HepG2 (cell line): ENCODE data around the gene AKR1A1. TPM values are rescaled to one million over a fixed set of nuclear protein-coding genes. Genes with fewer than 3 reads are reported as not detected.

Source experiments
- ARHGAP35 ChIP-seq: sonication (generic); formaldehyde crosslinking; IDR thresholded peaks from 2 replicates; pipeline ENCODE4 v1.9.0; 2022; ENCODE audit warnings: mild to moderate bottlenecking, inconsistent platforms, moderate library complexity, missing genetic modification reagents, borderline replicate concordance
- ARNTL ChIP-seq: sonication (generic); formaldehyde crosslinking; IDR thresholded peaks from 2 replicates; pipeline ENCODE4 v1.4.0; 2020; ENCODE audit warnings: mild to moderate bottlenecking, missing genetic modification reagents
- DPF2 ChIP-seq: sonication (generic); formaldehyde crosslinking; IDR thresholded peaks from 2 replicates; pipeline ENCODE4 v1.4.0; 2020; ENCODE audit warnings: mild to moderate bottlenecking, low read depth, missing genetic modification reagents, borderline replicate concordance
- EZH2 ChIP-seq: conservative IDR thresholded peaks from 2 replicates; pipeline ENCODE4 v1.6.1; 2012; ENCODE audit warnings: mild to moderate bottlenecking, low read depth, low read length, moderate library complexity
- FOXA3 ChIP-seq: IDR thresholded peaks from 2 replicates; pipeline ENCODE4 v1.6.1; 2016; ENCODE audit warnings: missing genetic modification reagents, missing compliant biosample characterization
- PAWR ChIP-seq: sonication (generic); formaldehyde crosslinking; IDR thresholded peaks from 2 replicates; pipeline ENCODE4 v1.4.0; 2020; ENCODE audit warnings: missing genetic modification reagents, mild to moderate bottlenecking, borderline replicate concordance
- PHF21A ChIP-seq: sonication (generic); formaldehyde crosslinking; IDR thresholded peaks from 2 replicates; pipeline ENCODE4 v1.5.0; 2020; ENCODE audit warnings: mild to moderate bottlenecking, missing genetic modification reagents
- POLR2AphosphoS5 ChIP-seq: IDR thresholded peaks from 2 replicates; pipeline ENCODE4 v1.6.1; 2012; ENCODE audit warnings: low read depth, low read length
- SP1 ChIP-seq, 2 experiments: fragments of 450-650 bp in 1 of 2; sonication (generic) in 1 of 2; formaldehyde crosslinking in 1 of 2; IDR thresholded peaks; 2 replicates each; pipeline versions ENCODE4 v1.4.0 to v1.6.1; 2016 to 2020; ENCODE audit warnings: missing genetic modification reagents in 1 of 2
- ZNF264 ChIP-seq: sonication (generic); formaldehyde crosslinking; IDR thresholded peaks from 2 replicates; pipeline ENCODE4 v1.4.0; 2020; ENCODE audit warnings: missing genetic modification reagents
- ZNF30 ChIP-seq: sonication (generic); formaldehyde crosslinking; IDR thresholded peaks from 2 replicates; pipeline ENCODE4 v1.5.0; 2020; ENCODE audit warnings: mild to moderate bottlenecking, missing genetic modification reagents
- ZNF501 ChIP-seq: sonication (generic); formaldehyde crosslinking; IDR thresholded peaks from 2 replicates; pipeline ENCODE4 v1.5.1; 2020; ENCODE audit warnings: mild to moderate bottlenecking, moderate library complexity, missing genetic modification reagents
- ZSCAN12 ChIP-seq: sonication (generic); formaldehyde crosslinking; IDR thresholded peaks from 2 replicates; pipeline ENCODE4 v1.9.0; 2021; ENCODE audit warnings: mild to moderate bottlenecking, missing genetic modification reagents
- ZSCAN9 ChIP-seq: IDR thresholded peaks from 2 replicates; pipeline ENCODE4 v1.6.1; 2016; ENCODE audit warnings: borderline replicate concordance
- polyA plus RNA-seq, 8 experiments: library from polyadenylated mRNA; depleted of rRNA in 3 of 8; stranded (reverse) in 7 of 8; unstranded in 1 of 8; fragments of >200 nt; fragmentation: Illumina TruSeq in 4 of 8; extraction: Trizol in 4 of 8; gene quantifications; 2 replicates each; pipeline versions ENCODE4 v1.2.1 to v1.2.3, GENCODE V29; 2011 to 2016; ENCODE audit warnings: low read depth in 4 of 8, missing spikeins in 1 of 8, mixed read lengths in 1 of 8; ENCODE audit not compliant: insufficient read depth in 1 of 8
- total RNA-seq, 5 experiments: library from RNA; depleted of rRNA; stranded (reverse); fragments of >200 nt; fragmentation: Illumina TruSeq; extraction: Trizol; gene quantifications; 2 replicates each; pipeline ENCODE4 v1.2.3, GENCODE V29; 2016; ENCODE audit warnings: low read depth in 1 of 5
- TF ChIP-seq, protein P1 (sequence below): sonication (generic); formaldehyde crosslinking; IDR thresholded peaks from 2 replicates; pipeline ENCODE4 v1.9.0; 2021; ENCODE audit warnings: missing genetic modification reagents, borderline replicate concordance
- TF ChIP-seq, protein P2 (sequence below): sonication (generic); formaldehyde crosslinking; IDR thresholded peaks from 2 replicates; pipeline ENCODE4 v1.5.1; 2020; ENCODE audit warnings: missing genetic modification reagents, mild to moderate bottlenecking, borderline replicate concordance
- TF ChIP-seq, protein P3 (sequence below): sonication (generic); formaldehyde crosslinking; IDR thresholded peaks from 2 replicates; pipeline ENCODE4 v1.8.0; 2022; ENCODE audit warnings: missing genetic modification reagents, mild to moderate bottlenecking, inconsistent platforms, borderline replicate concordance

The AKR1A1 gene
- total and polyA plus RNA-seq, 2 of the 13 experiments (the other 11 are each of a cell fraction or from before 2014, with no cell fraction given) = 181 to 217 TPM

- TF ChIP-seq, protein P1, sequence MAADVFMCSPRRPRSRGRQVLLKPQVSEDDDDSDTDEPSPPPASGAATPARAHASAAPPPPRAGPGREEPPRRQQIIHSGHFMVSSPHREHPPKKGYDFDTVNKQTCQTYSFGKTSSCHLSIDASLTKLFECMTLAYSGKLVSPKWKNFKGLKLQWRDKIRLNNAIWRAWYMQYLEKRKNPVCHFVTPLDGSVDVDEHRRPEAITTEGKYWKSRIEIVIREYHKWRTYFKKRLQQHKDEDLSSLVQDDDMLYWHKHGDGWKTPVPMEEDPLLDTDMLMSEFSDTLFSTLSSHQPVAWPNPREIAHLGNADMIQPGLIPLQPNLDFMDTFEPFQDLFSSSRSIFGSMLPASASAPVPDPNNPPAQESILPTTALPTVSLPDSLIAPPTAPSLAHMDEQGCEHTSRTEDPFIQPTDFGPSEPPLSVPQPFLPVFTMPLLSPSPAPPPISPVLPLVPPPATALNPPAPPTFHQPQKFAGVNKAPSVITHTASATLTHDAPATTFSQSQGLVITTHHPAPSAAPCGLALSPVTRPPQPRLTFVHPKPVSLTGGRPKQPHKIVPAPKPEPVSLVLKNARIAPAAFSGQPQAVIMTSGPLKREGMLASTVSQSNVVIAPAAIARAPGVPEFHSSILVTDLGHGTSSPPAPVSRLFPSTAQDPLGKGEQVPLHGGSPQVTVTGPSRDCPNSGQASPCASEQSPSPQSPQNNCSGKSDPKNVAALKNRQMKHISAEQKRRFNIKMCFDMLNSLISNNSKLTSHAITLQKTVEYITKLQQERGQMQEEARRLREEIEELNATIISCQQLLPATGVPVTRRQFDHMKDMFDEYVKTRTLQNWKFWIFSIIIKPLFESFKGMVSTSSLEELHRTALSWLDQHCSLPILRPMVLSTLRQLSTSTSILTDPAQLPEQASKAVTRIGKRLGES = no peak
- TF ChIP-seq, protein P2, sequence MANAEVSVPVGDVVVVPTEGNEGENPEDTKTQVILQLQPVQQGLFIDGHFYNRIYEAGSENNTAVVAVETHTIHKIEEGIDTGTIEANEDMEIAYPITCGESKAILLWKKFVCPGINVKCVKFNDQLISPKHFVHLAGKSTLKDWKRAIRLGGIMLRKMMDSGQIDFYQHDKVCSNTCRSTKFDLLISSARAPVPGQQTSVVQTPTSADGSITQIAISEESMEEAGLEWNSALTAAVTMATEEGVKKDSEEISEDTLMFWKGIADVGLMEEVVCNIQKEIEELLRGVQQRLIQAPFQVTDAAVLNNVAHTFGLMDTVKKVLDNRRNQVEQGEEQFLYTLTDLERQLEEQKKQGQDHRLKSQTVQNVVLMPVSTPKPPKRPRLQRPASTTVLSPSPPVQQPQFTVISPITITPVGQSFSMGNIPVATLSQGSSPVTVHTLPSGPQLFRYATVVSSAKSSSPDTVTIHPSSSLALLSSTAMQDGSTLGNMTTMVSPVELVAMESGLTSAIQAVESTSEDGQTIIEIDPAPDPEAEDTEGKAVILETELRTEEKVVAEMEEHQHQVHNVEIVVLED (CRISPR knock-in tag) = peak; percentile 81
- TF ChIP-seq EZH2 (no peak), FOXA3 (CRISPR knock-in tag) (no peak; the same call in 1 of the 2 replicates), ZNF30 (CRISPR knock-in tag) (peak; percentile 78; the same call in 1 of the 2 replicates), ZNF501 (CRISPR knock-in tag) (peak; percentile 93), PAWR (CRISPR knock-in tag) (no peak), SP1 (IDR thresholded peaks at IDR 0.05) (no peak), SP1 (CRISPR knock-in tag; IDR thresholded peaks at IDR 0.05) (peak; percentile 88), ZSCAN9 (CRISPR knock-in tag) (peak; percentile 91), POLR2AphosphoS5 (peak; percentile 98), ZNF264 (CRISPR knock-in tag) (peak; percentile 59; the same call in 1 of the 2 replicates), ARHGAP35 (CRISPR knock-in tag) (no peak; the same call in 1 of the 2 replicates), DPF2 (CRISPR knock-in tag) (no peak), PHF21A (CRISPR knock-in tag) (peak; percentile 58; the same call in 1 of the 2 replicates), ARNTL (CRISPR knock-in tag) (peak; percentile 91), ZSCAN12 (CRISPR knock-in tag) (peak; percentile 91; the same call in 1 of the 2 replicates)
- TF ChIP-seq, protein P3, sequence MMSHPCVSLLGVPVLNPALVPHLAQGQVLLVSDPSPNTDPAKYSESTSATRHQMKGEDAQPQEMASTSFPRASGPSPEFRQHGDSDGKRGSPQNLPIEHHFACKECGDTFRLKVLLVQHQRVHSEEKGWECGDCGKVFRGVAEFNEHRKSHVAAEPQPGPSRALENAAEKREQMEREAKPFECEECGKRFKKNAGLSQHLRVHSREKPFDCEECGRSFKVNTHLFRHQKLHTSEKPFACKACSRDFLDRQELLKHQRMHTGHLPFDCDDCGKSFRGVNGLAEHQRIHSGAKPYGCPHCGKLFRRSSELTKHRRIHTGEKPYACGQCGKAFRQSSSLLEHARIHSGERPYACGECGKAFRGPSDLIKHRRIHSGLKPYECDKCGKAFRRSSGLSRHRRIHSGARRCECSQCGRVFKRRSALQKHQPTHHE (CRISPR knock-in tag) = peak; percentile 95
Measured at GRCh38 chr1:45550401-45551351, at the start of gene AKR1A1 (continued).
